HG03095 (cell line): ENCODE results near the gene TENM3.
"Not testable (repeated sequence)": the region's sequence is repeated elsewhere in the genome, so short reads cannot be mapped to it uniquely, and the experiment has no call there.

ENCODE experiments used
- ATAC-seq: cut with Tn5 transposase; IDR thresholded peaks from one replicate; pipeline ENCODE4 v1.9.1; 2021; ENCODE audit warnings: moderate library complexity; ENCODE audit not compliant: unreplicated experiment

The TENM3 gene

GRCh38 chr4:182801636-182802035 is 558.4 kb downstream of the TENM3 start:
- ATAC-seq = no peak

- ATAC-seq = no peak
These were observed 559.4 kb downstream of the TENM3 start for GRCh38 chr4:182802621-182803020.

DNA sequence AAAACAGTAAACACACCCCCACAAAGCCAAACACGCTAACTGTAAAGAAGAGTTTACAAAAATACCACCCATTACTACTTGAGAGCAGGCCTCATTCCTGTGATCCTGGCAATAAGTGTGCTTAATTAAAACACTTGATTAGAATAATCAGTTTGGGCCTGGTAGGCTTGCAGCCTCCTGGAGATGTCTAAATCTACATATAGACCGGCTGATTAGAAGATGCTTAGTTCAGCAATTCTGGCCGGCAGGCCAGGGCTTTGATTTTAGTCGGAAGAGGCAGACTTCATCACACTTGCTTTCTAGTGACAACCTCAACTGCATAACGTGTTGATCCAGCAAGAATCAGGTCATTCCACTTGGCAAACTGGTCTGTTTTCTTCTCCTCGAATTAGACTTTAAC is 560.0 kb downstream of the TENM3 start:
- ATAC-seq = no peak

GRCh38 chr4:182804131-182804530 is 560.9 kb downstream of the TENM3 start:
- no peak for ATAC-seq

- no peak for ATAC-seq
These were observed 562.1 kb downstream of the TENM3 start for GRCh38 chr4:182805321-182805720.

DNA sequence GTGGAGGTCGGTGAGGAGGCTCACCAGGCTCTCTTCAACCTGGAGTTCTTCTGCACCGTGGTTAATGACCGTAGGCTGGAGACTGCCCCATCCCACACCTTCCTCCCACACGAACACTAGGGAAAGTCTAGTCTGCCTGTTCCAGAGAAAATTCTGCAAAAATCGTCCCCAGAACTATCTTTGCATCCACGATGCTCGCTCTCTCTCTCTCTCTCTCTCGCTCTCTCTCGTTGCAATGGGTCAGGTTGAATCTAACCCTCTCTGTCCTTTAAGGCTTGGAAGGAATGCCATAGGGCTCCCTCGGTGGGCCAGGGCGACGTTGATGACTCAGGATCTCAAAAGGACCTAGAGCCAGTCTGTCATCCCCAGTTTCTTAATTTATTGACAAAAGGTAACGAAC is 562.5 kb downstream of the TENM3 start:
- no peak for ATAC-seq

DNA sequence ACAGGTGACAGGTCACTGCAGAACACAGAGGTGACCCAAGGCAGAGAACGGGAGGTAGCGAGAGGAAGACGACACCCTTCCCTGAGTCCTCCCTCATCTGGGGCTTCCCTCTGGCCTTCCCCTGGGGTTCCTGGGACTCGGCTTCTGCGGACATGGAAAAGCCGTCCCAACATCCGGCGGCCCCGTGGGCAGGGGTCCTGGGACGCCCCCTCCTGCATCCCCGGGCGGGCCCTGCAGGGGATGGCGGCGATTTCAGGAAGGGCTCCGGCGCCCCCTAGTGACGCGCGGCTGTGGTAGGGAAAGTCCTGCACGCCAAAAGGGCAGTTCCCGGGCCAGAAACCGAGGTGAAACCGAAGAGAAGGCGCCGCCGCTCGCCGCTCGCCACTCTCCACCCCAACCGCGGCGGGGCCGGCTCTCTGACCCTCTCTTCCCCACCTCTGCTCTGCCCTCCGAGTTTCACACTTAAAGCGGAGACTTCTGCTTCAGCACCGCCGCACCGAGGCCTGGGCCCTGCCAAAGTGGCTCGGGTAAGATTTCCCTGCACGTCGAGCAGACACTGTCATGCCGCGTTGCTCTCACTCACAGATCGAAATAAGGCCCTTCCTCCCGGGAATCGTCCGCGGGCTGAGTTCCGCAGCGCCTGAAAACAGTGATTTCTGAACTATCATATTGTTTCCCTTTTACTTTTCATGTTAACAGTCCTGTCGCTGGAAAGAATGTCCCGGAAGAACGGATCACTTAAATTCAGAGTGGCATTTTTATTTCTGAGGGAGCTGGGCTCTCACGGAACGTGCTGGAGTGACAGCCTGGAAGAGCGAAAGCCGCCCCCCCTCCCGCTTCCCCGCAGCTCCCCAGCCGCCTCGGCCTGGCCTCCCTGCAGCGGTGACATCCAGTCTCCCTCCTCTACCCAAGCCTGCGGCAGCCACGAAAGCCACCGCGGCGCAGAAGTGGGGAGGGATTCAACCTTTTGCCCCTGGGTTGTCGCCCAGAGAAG is 563.4 kb downstream of the TENM3 start:
- ATAC-seq = peak; percentile 85

GRCh38 chr4:182807346-182807745 is 564.1 kb downstream of the TENM3 start:
- no peak for ATAC-seq

DNA sequence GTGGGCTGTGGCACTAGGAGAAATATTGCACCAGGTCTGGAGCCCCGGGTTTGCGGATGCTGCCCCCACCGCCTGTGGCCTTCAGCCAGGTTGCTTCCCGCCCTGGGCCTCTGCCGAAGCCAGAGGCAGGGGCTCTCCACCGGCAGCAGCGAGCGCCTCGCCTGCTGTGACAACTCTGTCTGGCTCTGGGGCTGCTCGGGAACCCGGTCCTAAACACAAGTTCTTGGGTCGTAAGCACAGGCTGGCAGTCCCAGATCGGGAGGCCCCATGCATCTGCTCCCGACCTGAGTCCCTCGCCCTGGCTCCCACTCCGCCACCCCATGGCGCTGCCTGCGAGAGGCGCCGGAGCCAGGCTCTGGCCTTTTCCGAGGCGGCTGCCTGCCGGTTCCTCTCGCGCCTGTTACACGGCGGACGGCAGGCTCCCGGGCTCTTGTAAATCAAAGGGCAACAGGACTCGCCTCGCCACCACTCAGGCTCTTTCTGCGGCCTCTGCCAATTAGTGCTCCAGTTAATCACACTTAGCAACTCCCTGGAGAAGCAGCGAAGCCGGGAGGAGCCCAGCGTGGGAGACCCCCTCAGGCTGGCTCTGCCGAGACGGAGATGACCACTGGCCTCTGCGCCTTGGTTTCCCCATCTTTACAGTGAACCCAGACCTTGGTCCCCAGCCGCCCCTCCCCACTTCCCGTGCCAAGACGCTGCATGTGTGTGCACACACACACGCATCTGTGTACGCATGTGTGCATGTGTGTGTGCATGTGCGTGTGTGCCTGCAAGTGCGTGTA is 564.8 kb downstream of the TENM3 start:
- ATAC-seq = no peak

DNA sequence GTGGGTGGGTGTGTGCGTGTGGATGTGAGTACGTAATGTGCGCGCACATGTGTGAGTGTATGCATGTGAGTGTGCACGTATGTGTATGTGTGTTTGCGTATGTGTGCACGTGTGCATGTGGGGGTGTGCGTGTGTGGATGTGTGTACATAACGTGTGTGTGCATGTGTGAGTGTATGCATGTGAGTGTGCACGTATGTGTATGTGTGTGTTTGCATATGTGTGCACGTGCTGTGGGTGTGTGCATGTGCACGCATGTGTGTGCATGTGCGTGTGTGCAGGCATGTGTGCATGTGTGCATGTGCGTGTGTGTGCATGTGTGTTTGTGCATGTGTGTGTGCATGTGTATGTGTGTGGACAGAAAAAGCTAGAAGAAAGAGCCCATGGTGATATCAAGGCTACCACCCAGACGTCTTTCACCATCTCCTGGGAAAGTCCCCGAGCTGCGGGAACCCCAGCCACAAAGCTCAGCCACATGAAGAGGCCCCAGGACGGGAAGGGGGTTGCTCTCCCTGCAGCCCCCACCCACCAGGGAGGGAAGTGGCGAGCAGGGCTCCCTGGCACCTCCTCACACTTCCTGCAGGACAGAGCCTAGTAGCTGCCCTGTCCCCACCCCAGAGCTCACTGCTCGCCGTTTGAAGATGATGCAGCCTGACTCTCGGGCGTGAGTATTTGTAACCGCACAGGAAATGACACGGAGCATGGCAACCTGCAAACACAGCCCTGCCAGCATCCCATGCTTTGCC is 565.6 kb downstream of the TENM3 start:
- ATAC-seq = peak; percentile 69

GRCh38 chr4:182809417-182810102 is 566.4 kb downstream of the TENM3 start:
- ATAC-seq = peak; percentile 16

- no peak for ATAC-seq
These were observed 567.0 kb downstream of the TENM3 start for GRCh38 chr4:182810103-182810615.

GRCh38 chr4:182812916-182813315 is 569.7 kb downstream of the TENM3 start:
- ATAC-seq = no peak

GRCh38 chr4:182814065-182814464 is 570.9 kb downstream of the TENM3 start:
- ATAC-seq = not testable (repeated sequence)

GRCh38 chr4:182818926-182819730 is 575.9 kb downstream of the TENM3 start:
- no peak for ATAC-seq

DNA sequence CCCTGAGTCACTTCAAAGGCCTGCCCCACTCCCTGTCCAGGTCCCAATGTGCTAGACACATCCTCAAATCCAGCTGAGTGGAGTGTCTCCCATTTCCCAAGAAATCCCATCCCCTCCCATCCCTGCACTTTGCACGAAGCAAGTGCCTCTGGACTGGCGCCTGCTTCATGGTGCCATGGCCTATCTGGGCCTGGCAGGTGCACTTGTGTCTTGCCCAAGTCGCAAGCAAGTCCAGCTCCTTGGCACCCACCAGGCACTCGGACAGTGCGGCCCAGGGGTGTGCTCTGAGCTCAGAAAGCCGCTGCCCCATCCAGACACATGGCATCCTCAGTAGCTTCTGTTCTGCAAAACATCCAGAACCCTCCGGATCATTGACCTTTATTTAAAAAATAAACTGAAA is 576.5 kb downstream of the TENM3 start:
- ATAC-seq = no peak

DNA sequence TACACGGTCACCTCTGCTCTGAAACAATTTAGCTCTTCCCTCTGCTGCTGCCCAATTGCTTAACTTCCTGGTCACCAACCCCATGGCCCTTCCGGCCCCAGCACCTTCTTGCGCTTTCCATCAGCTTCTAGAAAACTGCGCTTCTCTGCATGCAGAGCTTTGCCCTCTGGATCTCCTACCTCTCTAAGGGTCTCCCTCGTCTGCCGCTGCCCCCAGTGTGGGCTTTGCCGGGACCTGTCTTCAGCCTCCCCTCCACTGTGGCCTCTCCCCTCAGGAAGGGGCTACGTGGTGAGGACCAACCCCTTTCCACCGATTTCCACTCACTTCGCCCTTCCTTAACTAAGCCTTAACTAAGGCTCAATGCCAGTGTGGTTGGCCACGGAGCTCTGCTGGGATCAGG is 579.4 kb downstream of the TENM3 start:
- no peak for ATAC-seq

DNA sequence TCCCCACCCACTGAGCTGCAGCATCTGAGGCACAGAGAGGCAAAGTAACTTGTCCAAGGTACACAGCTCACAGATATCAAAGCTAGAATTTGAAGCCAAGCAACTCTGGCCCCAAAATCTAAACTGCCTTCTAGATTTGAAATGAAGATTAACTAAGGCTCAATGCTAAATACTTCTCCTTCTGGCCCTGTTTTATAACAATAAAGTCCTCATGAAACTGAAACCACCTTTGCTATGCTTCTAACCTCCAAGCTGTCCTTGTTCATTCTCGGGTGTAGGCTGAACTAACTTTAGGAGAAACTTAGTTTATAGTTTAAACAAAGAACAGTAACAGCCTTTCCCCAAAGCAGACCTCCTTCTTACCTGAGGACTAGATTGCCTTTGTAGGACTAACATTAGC is 580.4 kb downstream of the TENM3 start:
- ATAC-seq = peak; percentile 51

DNA sequence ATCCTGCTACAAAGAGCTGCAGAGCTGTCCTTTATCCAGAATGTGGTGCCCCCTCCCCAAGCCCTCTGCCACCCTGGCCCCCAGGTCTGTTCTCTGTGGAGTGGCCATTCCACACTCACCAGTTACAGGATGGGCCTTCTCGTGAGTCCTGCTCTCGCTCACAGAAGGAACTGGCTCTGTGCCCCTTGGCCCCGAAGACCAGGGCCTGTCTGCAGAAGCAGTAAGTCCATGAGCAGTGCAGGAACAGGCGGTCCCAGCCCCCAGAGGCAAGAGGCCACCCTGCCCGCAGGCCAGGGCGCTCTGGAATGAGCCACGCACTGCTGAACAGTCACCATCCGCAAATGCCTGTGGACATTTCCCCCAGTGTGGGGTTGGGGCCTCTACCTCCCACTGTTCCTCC is 581.8 kb downstream of the TENM3 start:
- no peak for ATAC-seq

DNA sequence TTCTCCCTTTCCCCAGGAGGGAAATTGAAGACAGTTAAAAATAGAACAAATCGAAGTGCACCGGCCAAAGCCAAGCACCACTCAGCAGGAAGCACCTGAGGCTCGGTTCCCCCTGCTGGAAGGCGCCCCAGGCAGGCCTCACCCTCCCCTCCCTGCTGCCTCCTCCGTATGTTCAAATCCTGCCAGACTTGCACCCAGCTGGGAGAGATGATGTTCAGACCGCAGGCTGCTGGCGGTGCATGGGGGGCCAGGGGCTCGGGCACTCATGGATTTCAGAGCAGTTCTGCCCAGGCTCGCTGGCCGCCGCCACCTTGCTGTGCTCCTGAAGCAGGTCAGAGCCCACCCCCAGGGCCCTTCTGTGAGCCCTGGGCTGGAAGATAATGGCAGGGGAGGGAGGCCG is 582.6 kb downstream of the TENM3 start:
- no peak for ATAC-seq
